Stimulated activated naive CD4-positive, alpha-beta T cell (primary cell): ENCODE results near the gene TFE3.
A peak's percentile ranks its signal among the peaks of the same experiment; 100 is the strongest.

Experiments used
- DNase-seq, 6 experiments: peaks; one replicate each; lab custom pipeline; 2025; lab: John Stamatoyannopoulos, UW

Gene TFE3

GRCh38 chrX:49043220-49043986 is at the start of gene TFE3:
Gene TFE3, minus strand, starts transcription at chrX:49043357. Its CDS starts 131 bp downstream, at chrX:49043226.
- DNase-seq, result peak; percentile 85 to 97 (median 90)

- no peak for DNase-seq
These were observed 46.4 kb upstream of the TFE3 start for GRCh38 chrX:49089553-49089952.

GRCh38 chrX:49082271-49082871 is 39.2 kb upstream of the TFE3 start:
- DNase-seq, result no peak

GRCh38 chrX:49079489-49080428 is 36.6 kb upstream of the TFE3 start, which contains the start of gene WDR45:
Gene WDR45, minus strand, starts transcription at chrX:49079887. Its CDS starts 1,792 bp downstream, at chrX:49078095.
- peak; percentile 45 to 65 (median 58) for DNase-seq

GRCh38 chrX:49077941-49078340 is 34.8 kb upstream of the TFE3 start:
- no peak for DNase-seq

- no peak for DNase-seq
These were observed 32.2 kb upstream of the TFE3 start for GRCh38 chrX:49075347-49075746.

GRCh38 chrX:49073601-49074575 is 30.7 kb upstream of the TFE3 start, which contains the start of gene PRAF2:
Gene PRAF2, minus strand, starts transcription at chrX:49074002. Its CDS starts 15 bp downstream, at chrX:49073987.
- peak; percentile 81 to 89 (median 84) for DNase-seq

- no peak for DNase-seq
These were observed 29.5 kb upstream of the TFE3 start for GRCh38 chrX:49072712-49073095.

- no peak for DNase-seq
These were observed 28.9 kb upstream of the TFE3 start for GRCh38 chrX:49071877-49072711.

GRCh38 chrX:49070988-49071387 is 27.8 kb upstream of the TFE3 start:
- no peak for DNase-seq

GRCh38 chrX:49069038-49069437 is 25.9 kb upstream of the TFE3 start:
- DNase-seq, result no peak

- DNase-seq, result no peak
These were observed 24.3 kb upstream of the TFE3 start for GRCh38 chrX:49067285-49068120.

GRCh38 chrX:49066690-49067089 is 23.5 kb upstream of the TFE3 start:
- no peak for DNase-seq

GRCh38 chrX:49066278-49066677 is 23.1 kb upstream of the TFE3 start:
- DNase-seq, result no peak

GRCh38 chrX:49064735-49065134 is 21.6 kb upstream of the TFE3 start:
- DNase-seq, result no peak

GRCh38 chrX:49064303-49064702 is 21.1 kb upstream of the TFE3 start:
- DNase-seq, result no peak

GRCh38 chrX:49063715-49064114 is 20.6 kb upstream of the TFE3 start:
- DNase-seq, result no peak

- DNase-seq, result no peak
These were observed 18.8 kb upstream of the TFE3 start for GRCh38 chrX:49061916-49062315.

- DNase-seq, result no peak
These were observed 18.3 kb upstream of the TFE3 start for GRCh38 chrX:49061490-49061889.
